Stimulated activated CD4-positive, alpha-beta T cell treated with anti-CD3 and anti-CD28 coated beads, Interleukin-15, amount 100 ng/mL, for 48 hours (primary cell): ENCODE results near the gene FHL3.
"Not testable (repeated sequence)": the region's sequence is repeated elsewhere in the genome, so short reads cannot be mapped to it uniquely, and the experiment has no call there.

Source experiments
- DNase-seq, 2 donors: peaks; one replicate each; pipeline ENCODE4 v3.0.0-alpha.2; 2020; ENCODE audit warnings: low read depth in 2 of 2

Gene FHL3

GRCh38 chr1:37989361-37989930, 15.9 kb downstream of the FHL3 start:
- no peak for DNase-seq

GRCh38 chr1:37987679-37988078, 17.6 kb downstream of the FHL3 start:
- no peak for DNase-seq

GRCh38 chr1:37983546-37983945, 21.8 kb downstream of the FHL3 start:
- DNase-seq, result no peak

- DNase-seq, result no peak
Measured at GRCh38 chr1:37978541-37978940, 26.8 kb downstream of the FHL3 start.

- DNase-seq, result not testable (repeated sequence)
Measured at GRCh38 chr1:37975083-37975482, 30.2 kb downstream of the FHL3 start.

- DNase-seq, result no peak
Measured at GRCh38 chr1:37974567-37974966, 30.7 kb downstream of the FHL3 start.

GRCh38 chr1:37973684-37974083, 31.6 kb downstream of the FHL3 start:
- DNase-seq, result not testable (repeated sequence)

GRCh38 chr1:37965301-37965700, 40.0 kb downstream of the FHL3 start:
- DNase-seq, result no peak

GRCh38 chr1:37964106-37964505, 41.2 kb downstream of the FHL3 start:
- not testable (repeated sequence) for DNase-seq

- DNase-seq, result no peak
Measured at GRCh38 chr1:37958690-37959089, 46.6 kb downstream of the FHL3 start.

- DNase-seq, result no peak
Measured at GRCh38 chr1:37955685-37956084, 49.6 kb downstream of the FHL3 start.

GRCh38 chr1:37954316-37954971, 50.9 kb downstream of the FHL3 start:
- no peak for DNase-seq

- no peak for DNase-seq
Measured at GRCh38 chr1:37952738-37953137, 52.6 kb downstream of the FHL3 start.

- DNase-seq, result no peak
Measured at GRCh38 chr1:37951783-37952624, 53.3 kb downstream of the FHL3 start.

- no peak for DNase-seq
Measured at GRCh38 chr1:37951041-37951782, 54.1 kb downstream of the FHL3 start.

GRCh38 chr1:37949524-37950152, 55.7 kb downstream of the FHL3 start:
- DNase-seq, result no peak

GRCh38 chr1:37948841-37949240, 56.5 kb downstream of the FHL3 start:
- DNase-seq, result no peak

GRCh38 chr1:37948166-37948565, 57.1 kb downstream of the FHL3 start:
- DNase-seq, result no peak

- DNase-seq, result no peak
Measured at GRCh38 chr1:37947364-37947763, 58.0 kb downstream of the FHL3 start.
